HEK293T (cell line): ENCODE results near the gene POP4.

ENCODE experiments used
- CTCF ChIA-PET: fragments of 350-600 bp; formaldehyde crosslinking; extraction: SDS; loops from one replicate; lab custom pipeline; 2021; ENCODE audit warnings: antibody characterized with exemption, inconsistent platforms; lab: Yijun Ruan, JAX
- POLR2A ChIA-PET: fragments of 350-600 bp; formaldehyde crosslinking; extraction: SDS; loops from one replicate; lab custom pipeline; 2020; ENCODE audit warnings: antibody characterized with exemption, inconsistent platforms; lab: Yijun Ruan, JAX
- DNase-seq: peaks from one replicate; pipeline ENCODE4 v3.0.0; 2012; ENCODE audit warnings: mixed read lengths; ENCODE audit errors: extremely low spot score
- ARNT ChIP-seq: fragments of 450-650 bp; IDR thresholded peaks from 2 replicates; pipeline ENCODE4 v1.6.1; 2017; ENCODE audit warnings: mild to moderate bottlenecking
- BHLHE40 ChIP-seq: fragments of 450-650 bp; IDR thresholded peaks from 2 replicates; pipeline ENCODE4 v1.6.1; 2016; ENCODE audit warnings: mild to moderate bottlenecking, moderate library complexity, borderline replicate concordance
- CTBP1 ChIP-seq: fragments of 450-650 bp; IDR thresholded peaks from 2 replicates; pipeline ENCODE4 v1.6.1; 2016; ENCODE audit warnings: borderline replicate concordance
- ELF4 ChIP-seq: fragments of 450-650 bp; IDR thresholded peaks from 2 replicates; pipeline ENCODE4 v1.6.1; 2017; ENCODE audit warnings: antibody characterized with exemption
- FOXA1 ChIP-seq: fragments of 450-650 bp; IDR thresholded peaks from 2 replicates; pipeline ENCODE4 v1.6.1; 2016; ENCODE audit warnings: mild to moderate bottlenecking
- FOXK2 ChIP-seq: fragments of 450-650 bp; IDR thresholded peaks from 2 replicates; pipeline ENCODE4 v1.6.1; 2016; ENCODE audit warnings: mild to moderate bottlenecking
- FOXM1 ChIP-seq: fragments of 450-650 bp; IDR thresholded peaks from 2 replicates; pipeline ENCODE4 v1.6.1; 2017; ENCODE audit warnings: mild to moderate bottlenecking, borderline replicate concordance
- HDGF ChIP-seq: fragments of 450-650 bp; IDR thresholded peaks from 2 replicates; pipeline ENCODE4 v1.6.1; 2017; ENCODE audit warnings: antibody characterized with exemption, borderline replicate concordance
- L3MBTL2 ChIP-seq: fragments of 450-650 bp; conservative IDR thresholded peaks from 2 replicates; pipeline ENCODE4 v1.6.1; 2016; ENCODE audit warnings: mild to moderate bottlenecking
- LEF1 ChIP-seq: fragments of 450-650 bp; IDR thresholded peaks from 2 replicates; pipeline ENCODE4 v1.6.1; 2017; ENCODE audit warnings: mild to moderate bottlenecking, borderline replicate concordance
- NFRKB ChIP-seq: fragments of 450-650 bp; IDR thresholded peaks from 2 replicates; pipeline ENCODE4 v1.6.1; 2016; ENCODE audit warnings: mild to moderate bottlenecking, moderate library complexity
- SP1 ChIP-seq: fragments of 450-650 bp; IDR thresholded peaks from 2 replicates; pipeline ENCODE4 v1.6.1; 2017
- SUZ12 ChIP-seq: fragments of 450-650 bp; IDR thresholded peaks from 2 replicates; pipeline ENCODE4 v1.6.1; 2016; ENCODE audit warnings: mild to moderate bottlenecking
- TARDBP ChIP-seq: fragments of 450-650 bp; IDR thresholded peaks from 2 replicates; pipeline ENCODE4 v1.6.1; 2016
- ZNF384 ChIP-seq: fragments of 450-650 bp; IDR thresholded peaks from 2 replicates; pipeline ENCODE4 v1.6.1; 2016
- TF ChIP-seq, protein P1 (sequence below): fragments of 450-650 bp; IDR thresholded peaks from 2 replicates; pipeline ENCODE4 v1.6.1; 2016

POP4 gene

DNA sequence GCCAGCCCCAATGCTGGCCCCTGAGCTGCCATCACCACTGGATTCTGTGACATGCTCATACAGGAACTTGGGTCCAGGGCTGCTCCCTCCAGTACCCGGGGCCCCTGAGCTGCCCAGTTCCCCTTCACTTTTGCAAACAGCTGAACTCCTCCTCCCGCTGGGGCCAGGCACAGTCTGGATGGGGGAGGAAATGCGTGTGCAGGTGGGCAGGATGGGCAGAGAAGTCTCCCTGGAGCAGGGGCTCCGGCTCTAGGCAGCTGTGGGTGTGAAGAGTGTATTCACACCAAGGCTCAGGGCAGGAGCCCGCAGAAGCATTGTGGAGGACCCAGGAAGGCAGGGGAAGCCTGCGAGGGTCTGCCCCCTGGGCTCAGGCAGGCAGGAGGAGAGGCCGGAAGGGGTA lies 12.4 kb downstream of the POP4 start:
- ChIA-PET CTCF (no interaction called here), POLR2A (interaction anchor here (2.2 kb wide), 1 partner anchor 12 kb away, joined by 15 read pairs; the partner anchor contains the start of gene POP4)
- DNase-seq: no peak
- no peak for TF ChIP-seq SUZ12
- TF ChIP-seq ARNT: no peak
- no peak for TF ChIP-seq L3MBTL2
- no peak for TF ChIP-seq FOXA1

DNA sequence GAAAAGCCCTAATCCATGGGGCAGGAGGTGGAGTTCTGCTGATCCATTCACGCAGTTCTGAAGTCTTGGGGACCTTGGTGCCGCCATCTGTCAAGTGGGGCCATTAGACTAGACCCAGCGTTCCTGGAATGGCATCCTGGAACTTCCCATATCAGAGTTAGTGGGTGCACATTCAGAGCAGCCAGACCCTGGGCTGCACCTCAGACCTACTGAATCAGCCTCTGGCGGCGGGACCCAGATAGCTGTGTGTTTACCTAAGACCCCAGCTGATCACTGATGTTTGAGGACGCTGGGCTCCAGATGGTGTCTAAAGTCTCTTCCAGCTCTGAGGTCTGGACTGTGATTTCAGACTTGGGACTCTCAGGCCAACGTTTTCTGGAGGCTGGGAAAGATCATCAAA lies 12.8 kb downstream of the POP4 start:
- no peak for TF ChIP-seq SUZ12
- no peak for TF ChIP-seq ELF4
- TF ChIP-seq, protein P1, sequence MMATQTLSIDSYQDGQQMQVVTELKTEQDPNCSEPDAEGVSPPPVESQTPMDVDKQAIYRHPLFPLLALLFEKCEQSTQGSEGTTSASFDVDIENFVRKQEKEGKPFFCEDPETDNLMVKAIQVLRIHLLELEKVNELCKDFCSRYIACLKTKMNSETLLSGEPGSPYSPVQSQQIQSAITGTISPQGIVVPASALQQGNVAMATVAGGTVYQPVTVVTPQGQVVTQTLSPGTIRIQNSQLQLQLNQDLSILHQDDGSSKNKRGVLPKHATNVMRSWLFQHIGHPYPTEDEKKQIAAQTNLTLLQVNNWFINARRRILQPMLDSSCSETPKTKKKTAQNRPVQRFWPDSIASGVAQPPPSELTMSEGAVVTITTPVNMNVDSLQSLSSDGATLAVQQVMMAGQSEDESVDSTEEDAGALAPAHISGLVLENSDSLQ: no peak
- no peak for TF ChIP-seq CTBP1
- TF ChIP-seq ZNF384: no peak
- no peak for TF ChIP-seq NFRKB
- no peak for TF ChIP-seq SP1
- no peak for TF ChIP-seq BHLHE40
- TF ChIP-seq FOXK2: no peak
- TF ChIP-seq FOXM1: no peak
- no peak for TF ChIP-seq LEF1
- TF ChIP-seq HDGF: no peak
- no peak for TF ChIP-seq L3MBTL2
- TF ChIP-seq ARNT: no peak
- no peak for TF ChIP-seq TARDBP
- no peak for TF ChIP-seq FOXA1
- CTCF ChIA-PET: interaction anchor here (1.5 kb wide), 1 partner anchor 8 kb away, joined by 6 read pairs; no protein-coding TSS in a partner anchor
- POLR2A ChIA-PET: interaction anchor here (2.2 to 3.6 kb wide), 2 partner anchors 13 kb away, joined by 15 to 16 read pairs; partner anchors contain the start of gene POP4

DNA sequence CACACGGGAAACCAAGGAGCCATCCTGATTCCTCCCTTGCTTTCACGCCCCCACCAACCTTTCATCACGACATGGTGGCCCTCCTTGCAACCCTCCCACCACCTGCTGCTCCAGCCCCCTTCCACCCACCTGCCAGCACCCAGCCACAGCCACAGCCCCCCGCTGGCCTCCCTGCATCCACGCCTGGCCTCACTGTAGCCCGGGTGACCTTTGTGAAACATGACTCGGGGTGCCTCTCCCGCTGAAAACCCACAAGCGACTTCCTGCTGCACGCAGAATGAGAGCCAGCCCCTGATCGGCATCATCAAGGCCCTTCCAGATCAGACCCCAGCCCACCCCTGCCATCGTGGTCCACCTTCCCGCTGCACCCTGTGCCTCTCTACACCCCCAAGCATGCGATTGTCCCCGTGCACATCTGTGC lies 14.9 kb downstream of the POP4 start:
- ChIA-PET CTCF (interaction anchor here (0.5 kb wide), 1 partner anchor 9 kb away, joined by 3 read pairs; no protein-coding TSS in a partner anchor), POLR2A (interaction anchor here (3.6 kb wide), 1 partner anchor 15 kb away, joined by 16 read pairs; the partner anchor contains the start of gene POP4)
- DNase-seq: no peak
- no peak for TF ChIP-seq FOXK2
- no peak for TF ChIP-seq SP1
- TF ChIP-seq HDGF: no peak
- TF ChIP-seq BHLHE40: no peak
- no peak for TF ChIP-seq ELF4
- TF ChIP-seq, protein P1: no peak

More for the DNA sequence above, 12.8 kb downstream of the POP4 start:
- no peak for DNase-seq

DNA sequence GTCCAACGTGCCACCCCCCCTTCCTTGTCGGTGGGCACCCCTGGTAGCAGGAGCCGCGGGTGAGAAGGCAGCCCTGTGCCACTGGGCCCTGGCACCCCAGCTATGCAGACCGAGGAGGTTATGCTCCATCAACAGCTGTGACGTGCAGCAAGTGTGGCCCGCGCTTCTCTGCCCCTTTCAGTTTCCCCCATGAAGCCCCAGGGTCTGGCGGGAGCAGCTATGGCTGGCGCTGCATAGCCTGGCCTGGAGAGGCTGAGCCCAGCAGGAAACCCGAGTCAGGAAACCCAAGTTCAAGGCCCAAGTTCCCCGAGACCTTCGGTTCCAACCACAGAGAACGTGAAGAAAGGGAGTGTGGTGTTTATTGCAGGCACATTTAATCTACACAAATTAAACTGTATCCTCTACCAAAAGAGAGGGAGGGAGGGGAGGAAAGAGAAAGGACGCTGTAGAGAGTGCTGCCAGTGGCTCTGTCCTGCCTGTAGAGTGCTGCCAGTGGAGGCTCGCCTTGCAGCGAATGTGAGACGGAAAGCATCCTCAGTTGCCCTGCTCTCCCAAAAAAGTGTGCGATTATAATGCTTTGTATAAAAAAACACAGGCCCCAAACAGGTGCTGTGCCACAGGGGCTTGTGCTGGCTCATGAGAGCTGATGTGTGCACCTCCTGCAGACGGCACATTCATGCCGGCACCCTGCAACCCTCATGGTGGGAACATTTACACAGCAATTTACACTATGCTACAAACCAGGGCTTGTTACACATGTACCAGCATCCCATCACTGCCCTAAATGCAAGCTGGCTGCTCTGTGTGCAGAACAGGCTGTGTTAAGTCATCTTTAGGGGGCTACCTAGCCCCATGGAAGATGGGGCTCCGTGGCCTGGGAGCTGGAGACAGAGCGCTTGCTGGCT lies 16.3 kb downstream of the POP4 start:
- no peak for DNase-seq
- ChIA-PET POLR2A (interaction anchor here (1.4 to 3.8 kb wide), 3 partner anchors 12 to 16 kb away, joined by 3 to 16 read pairs (median 16); partner anchors contain the start of gene POP4), CTCF (interaction anchor here (0.6 kb wide), 3 partner anchors 21 to 819 kb away, joined by 3 read pairs; no protein-coding TSS in a partner anchor)
- TF ChIP-seq ZNF384 (no peak), LEF1 (no peak), CTBP1 (no peak), FOXA1 (no peak), FOXK2 (no peak), TARDBP (no peak), HDGF (no peak), ELF4 (no peak), ARNT (no peak), L3MBTL2 (no peak), SUZ12 (no peak), BHLHE40 (no peak)
- TF ChIP-seq, protein P1: no peak

DNA sequence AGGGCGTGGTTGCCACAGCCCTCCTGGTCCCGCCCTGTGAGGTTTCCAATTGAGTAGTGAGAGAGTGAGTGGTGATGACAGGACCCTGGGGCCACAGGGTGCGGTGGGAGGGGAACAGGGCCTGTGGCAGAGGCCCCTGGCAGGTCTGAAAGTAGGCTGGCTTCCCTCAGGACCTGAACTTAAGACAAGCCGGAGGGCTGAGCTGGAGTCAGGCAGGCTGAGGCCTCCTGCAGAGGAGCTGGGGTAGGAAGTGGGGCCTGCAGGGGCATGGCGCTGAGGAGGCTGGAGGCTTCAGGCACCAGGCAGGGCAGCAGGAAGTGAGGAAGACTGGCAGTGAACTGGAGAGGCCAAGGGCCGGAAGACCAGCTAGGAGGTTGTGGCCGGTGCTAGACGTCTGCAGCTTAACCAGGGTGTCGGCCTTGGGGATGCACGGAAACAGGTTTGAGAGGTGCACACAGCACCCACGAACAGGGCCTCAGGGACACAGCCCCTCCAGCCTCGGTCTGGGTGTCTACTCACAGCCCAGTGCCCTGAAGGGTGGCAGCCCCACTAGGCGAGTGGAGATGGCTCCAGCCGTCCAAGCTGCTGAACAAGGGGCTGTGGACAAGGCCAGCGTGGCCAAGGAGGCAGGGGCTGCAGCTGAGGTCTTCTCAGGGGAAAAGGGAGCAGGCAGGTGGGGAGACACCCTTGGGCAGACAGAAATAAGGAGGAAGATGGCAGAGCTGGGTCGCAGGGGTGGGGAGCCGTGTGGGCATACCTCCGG lies 17.8 kb downstream of the POP4 start:
- POLR2A ChIA-PET: interaction anchor here (3.8 kb wide), 1 partner anchor 18 kb away, joined by 16 read pairs; the partner anchor contains the start of gene POP4
- DNase-seq: no peak

More for the DNA sequence above, 17.8 kb downstream of the POP4 start:
- CTCF ChIA-PET: interaction anchor here (1.9 kb wide), 1 partner anchor 13 kb away, joined by 4 read pairs; no protein-coding TSS in a partner anchor
- no peak for TF ChIP-seq ZNF384
- TF ChIP-seq HDGF: no peak
- no peak for TF ChIP-seq ARNT
- TF ChIP-seq, protein P1: no peak
- no peak for TF ChIP-seq FOXK2
- no peak for TF ChIP-seq FOXA1
- TF ChIP-seq FOXM1: no peak
- no peak for TF ChIP-seq LEF1
- no peak for TF ChIP-seq SUZ12
- no peak for TF ChIP-seq ELF4
- TF ChIP-seq SP1: no peak
- no peak for TF ChIP-seq CTBP1
- no peak for TF ChIP-seq NFRKB
- no peak for TF ChIP-seq TARDBP
- TF ChIP-seq BHLHE40: no peak
- TF ChIP-seq L3MBTL2: no peak
